NCI-H748 (cell line): ENCODE results near the gene TPP1.
A peak's percentile ranks its signal among the peaks of the same experiment; 100 is the strongest.

Source experiments
- DNase-seq: peaks from one replicate; lab custom pipeline; 2025; ENCODE audit not compliant: unreplicated experiment; lab: John Stamatoyannopoulos, UW

Gene TPP1

DNA sequence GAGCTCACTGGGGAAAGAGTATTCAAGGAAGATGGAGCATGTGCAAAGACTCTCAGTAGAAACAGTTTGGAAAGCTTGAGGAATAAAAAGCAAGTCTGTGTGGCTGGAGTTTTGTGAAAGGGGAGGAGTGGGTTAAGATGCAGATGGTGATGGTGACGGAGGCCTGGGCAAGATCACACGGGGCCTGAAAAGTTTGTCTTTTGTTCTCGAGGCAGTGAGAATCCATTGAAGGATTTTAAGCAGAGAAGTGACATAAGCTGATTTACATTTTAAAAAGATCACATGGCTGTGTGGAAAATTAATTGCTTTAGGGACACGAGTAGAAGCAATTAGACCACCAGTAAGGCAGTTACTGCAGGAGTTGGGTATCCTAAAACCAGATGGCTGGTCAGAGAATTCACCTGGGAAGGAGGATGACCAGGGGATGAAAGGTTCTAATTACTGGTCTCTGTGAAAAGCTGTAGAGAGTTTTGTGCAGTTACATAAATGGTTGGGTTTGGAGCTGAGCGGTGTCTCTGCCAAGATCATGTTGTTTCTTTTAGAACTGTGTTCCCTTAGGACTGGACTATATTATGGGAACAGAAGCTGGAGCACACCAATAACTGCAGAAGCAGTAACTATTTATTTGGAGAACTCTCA is 22.9 kb downstream of the TPP1 start:
- DNase-seq, result no peak

DNA sequence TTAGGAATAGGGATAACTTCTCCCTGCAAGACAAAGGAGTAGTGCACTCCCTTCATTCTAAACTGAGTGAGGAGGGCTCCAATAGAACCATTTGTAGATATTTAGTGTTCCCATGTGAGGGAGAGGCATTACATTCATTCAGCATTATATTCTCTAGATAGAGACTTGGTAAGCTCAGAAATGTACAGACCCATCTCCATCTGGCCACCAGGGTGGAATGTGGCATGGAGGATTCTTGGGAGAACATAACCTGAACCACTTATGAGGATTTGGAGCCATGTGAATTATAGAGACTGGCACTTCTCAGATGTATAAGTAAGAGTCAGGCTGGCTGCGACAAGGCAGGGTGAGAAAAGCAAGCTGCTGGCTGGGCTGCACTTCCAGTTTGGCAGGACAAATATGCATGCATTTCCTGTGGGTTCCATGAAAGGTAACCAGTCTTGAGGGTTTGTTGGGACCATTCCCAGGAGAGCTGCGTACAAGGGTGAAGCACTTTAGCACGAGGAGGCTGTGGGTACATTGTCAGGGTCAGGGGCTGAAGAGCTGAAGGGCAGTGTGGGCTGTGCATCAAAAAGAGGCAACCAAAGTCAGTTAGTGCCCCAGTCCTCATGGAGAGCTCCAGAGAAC is 25.0 kb downstream of the TPP1 start:
- no peak for DNase-seq

DNA sequence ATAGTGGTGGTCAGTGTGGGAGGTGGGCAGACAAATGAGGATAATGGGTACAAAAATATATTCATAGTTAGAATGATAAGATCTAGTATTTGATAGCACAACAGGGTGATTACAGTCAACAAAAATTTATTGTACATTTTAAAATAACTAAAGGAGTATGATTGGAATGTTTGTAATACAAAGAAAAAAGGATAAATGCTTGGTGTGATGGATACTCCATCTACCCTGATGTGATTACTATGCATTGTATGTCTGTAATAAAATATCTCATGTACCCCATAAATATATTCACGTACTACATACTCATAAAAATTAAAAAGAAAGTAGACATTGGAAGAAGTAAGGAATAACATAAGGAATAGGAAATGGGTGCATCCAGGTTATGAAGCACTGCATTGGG is 31.2 kb downstream of the TPP1 start:
- DNase-seq, result no peak

DNA sequence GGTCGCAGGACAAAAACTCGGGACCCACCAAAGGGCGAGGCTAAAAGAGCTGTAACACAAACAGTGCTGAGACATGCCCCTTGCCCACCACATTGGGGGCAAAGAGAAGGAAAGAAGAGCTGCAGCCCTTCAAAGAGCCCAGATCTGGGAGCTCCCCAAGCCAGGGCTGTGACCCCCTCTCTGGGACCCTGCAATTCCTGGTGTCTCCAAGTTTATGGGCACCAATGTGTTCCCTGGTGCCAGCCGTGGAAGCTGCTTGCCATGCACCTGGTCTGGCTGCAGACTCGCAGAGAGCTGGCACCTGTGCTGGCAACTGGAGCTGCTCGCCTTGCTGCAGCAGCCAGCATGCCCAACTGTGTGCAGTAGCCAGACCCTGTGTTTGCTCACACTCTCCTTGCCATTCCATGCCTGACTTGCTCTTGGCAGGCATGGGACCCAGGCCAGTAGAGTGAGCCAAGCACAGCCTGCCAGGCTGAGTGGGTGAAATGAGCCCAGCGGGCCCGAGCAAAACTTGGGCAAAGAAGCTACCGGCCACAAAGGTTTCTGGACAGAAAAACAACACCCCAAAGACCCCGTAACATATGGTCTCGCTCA is 31.8 kb downstream of the TPP1 start:
- no peak for DNase-seq

DNA sequence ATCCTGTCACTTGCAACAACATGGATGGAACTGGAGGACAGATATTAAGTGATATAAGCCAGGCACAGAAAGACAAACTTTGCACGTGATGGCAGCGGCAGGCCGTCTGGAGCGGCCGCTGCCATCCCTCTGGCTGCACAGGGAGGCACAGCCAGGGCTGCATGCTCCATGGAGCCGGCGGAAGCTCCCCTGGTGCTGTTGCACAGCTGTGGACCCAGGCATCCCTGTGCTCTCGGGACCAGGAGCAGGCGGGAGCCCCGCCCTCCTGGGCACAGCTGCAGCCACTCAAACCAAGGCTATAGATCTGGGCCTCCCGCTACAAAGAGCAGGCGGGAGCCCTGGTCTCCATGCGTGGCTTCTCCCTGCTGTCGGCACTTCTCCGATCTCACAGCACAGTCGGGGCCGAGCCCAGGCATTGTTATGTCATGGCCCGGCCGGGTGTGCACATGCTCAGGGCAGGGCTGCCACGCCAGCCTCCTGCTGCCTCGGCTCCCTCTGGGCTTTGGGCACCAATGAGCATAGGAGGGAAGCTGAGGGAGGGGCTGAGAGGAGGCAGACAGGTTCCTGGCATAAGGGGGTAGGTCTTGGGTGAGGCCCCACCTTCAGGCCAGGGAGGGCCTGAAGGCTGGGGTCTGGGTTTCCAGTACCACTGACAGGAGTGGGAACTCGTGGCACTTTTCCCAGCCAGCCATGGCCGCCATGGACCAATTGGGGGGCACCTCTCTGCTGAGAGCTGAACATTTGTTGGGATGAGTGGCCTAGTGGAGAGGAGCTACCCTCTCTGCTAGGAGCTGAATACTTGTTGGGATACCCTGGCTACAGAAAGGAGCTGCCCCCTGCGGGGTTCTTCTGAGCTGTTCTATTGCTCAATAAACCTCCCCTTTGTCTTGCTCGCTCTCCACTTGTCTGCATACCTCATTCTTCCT is 32.5 kb downstream of the TPP1 start:
- DNase-seq, result peak; percentile 8

DNA sequence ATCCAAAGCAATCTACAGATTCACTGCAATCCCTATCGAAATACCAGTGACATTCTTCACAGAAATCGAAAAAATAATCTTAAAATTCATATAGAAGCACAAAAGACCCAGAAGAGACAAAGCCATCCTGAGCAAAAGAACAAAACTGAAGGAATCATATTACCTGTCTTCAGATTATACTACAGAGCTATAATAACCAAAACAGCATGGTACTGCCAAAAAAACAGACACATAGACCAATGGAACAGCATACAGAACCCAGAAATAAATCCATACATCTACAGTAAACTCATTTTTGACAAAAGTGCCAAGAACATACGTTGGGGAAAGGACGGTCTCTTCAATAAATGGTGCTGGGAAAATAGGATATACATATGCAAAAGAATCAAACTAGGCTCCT is 34.7 kb downstream of the TPP1 start:
- DNase-seq, result no peak

DNA sequence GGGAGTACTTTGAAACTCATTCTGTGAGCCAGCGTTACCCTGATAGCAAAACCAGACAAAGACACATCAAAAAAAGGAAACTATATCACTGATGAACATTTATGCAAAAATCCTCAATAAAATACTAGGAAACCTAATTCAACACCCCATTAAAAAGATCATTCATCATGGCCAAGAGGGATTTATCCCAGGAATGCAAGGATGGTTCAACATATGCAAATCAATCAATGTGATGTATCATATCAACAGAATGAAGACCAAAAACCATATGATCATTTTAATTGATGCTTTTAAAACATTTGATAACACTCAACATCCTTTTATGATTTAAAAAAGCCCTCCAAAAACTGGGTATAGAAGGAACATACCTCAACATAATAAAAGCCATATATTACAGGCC is 35.6 kb downstream of the TPP1 start:
- no peak for DNase-seq

DNA sequence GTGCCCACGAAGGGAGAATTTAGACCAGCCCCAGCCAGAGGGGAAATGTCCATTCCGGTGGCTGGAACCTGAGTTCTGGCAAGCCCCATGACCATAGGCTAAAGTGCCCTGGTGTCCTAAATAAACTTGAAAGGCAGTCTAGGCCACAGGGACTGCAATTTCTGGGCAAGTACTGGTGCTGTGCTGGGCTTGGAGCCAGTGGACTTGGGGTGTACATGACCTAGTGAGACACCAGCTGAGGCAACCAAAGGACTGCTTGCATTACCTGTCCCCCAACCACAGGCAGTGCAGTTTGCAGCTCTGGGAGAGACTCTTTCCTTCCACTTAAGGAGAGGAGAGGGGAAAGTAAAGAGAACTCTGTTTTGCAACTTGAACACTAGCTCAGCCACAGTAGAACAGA is 39.5 kb downstream of the TPP1 start:
- DNase-seq, result no peak

DNA sequence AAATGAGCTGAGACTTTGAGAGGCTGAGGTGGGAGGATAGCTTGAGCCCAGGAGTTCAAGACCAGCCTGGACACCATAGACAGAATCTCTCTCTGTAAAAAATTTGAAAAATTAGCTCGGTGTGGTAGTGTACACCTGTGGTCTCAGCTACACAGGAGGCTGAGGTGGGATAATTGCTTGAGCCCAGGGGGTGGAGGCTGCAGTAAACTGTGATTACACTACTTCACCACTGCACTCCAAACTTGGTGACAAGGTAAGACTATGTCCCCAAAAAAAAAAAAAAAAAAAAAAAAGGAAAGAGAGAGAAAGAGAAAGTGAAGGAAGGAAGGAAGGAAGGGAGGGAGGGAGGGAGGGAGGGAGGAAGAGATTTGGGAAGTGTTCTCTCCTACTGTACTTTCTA is 41.1 kb downstream of the TPP1 start:
- DNase-seq, result no peak

DNA sequence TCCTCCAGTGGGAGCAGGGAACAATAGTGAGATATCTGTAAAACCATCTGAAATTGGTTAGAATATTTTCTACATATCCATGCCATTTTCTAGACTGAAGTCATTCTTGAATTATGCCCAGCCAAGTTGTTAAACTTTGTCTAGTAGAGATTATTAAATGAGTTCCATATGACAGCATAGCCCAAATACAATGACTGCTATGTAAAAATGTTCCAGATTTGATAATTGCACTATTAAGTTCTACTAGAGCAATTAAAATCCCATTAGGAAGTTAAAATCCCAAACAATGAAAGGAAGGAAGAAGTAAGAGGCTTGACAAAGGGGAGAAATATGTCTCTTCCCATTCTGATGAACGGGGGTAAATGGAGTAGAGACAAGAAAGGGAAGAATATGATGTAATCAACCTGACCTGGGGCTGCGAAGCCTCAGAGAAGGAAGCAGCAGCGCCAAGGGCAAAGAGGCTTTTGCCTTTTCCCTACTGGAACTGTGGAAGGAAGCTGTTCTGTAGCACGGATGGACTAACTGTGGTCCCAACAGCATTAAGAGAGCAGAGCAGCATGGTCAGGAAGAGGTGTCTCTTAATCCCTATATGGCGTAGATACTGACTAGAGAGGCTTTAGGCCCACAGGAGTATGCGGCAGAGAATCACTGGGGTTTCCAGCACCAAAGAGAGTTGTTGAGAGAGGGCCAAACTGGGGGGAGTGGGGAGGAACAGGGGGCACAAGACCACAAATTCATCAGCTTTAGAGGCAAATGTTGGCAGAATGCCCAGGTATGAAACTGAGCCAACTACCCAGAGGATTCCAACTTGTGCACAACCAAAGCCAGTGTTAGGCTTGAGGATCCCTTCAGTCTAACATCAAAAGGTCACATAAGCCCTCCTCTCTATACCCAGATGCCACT is 42.5 kb downstream of the TPP1 start:
- DNase-seq, result no peak

DNA sequence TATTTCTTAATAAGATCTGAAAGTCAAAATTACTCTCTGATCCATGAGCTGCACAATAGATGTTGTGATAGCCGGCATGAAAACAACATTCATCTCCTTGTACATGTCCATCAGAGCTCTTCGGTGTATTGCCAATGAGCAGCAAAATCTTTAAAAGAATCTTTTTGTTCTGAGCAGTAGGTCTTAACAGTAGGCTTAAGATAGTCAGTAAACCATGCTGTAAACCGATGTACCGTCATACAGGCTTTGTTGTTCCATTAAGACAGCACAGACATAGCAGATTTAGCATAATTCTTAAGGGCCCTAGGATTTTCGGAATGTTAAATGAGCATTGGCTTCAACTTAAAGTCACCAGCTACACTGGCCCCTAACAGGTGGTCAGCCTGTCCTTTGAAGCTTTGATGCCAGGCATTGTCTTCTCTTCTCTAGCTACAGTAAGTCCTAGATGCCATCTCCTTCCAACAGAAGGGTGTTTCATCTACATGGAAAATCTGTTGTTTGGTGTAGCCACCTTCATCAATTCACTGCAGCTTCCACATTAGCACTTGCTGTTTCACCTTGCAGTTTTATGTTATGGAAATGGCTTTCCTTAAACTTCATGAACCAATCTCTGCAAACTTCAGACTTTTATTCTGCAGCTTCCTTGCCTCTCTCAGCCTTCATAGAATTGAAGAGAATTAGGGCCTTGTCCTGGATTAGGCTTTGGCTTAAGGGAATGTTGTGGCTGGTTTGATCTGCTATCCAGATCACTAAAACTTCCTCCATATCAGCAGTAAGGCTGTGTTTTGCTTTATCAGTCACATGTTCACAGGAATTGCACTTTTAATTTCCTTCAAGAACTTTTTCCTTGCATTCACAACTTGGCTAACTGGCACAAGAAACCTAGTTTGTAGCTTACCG is 44.2 kb downstream of the TPP1 start:
- DNase-seq, result no peak

DNA sequence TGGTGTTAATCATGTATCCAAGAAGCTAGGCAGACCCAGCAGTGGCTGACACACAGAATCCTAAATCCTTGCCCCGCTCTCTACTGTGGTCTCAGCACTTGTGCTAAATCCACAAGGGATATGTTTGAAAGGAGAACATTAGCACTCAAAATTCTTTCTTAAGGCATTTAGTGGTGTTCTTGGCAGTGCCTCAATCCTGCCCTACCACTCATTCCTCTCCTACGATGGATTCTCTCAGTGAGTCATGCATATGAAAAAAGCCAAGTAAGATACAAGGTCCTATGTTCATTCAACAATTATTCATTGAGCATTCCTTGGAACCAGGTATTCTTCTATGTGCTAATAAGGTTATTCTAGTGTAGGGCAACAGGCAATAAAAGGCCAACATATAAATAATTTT is 47.0 kb downstream of the TPP1 start:
- DNase-seq, result no peak

DNA sequence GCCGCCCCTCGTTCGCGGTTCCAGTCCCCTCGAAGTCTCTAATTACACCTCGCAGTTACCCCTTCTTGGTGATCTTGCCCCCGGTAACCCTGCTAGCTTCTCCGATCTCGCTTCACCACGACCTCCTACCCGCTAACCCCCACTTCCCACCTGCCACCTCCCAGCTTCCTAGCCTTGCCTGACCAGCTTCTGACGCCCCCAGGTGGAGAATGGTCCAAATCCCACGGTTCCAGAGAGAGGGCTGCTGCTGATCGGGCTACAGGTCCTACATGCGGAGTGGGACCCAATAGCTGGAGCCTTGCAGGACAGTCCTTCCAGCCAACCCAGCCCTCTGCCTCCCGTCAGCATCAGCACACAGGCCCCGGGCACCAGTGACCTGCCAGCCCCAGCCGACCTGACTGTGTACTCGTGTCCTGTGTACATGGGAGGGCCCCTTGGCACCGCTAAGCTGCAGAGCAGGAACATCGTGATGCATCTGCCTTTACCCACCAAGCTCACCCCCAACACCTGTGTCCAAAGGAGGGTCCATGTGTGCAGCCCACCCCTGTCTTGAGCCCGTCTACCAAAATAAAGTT is 47.7 kb downstream of the TPP1 start:
- no peak for DNase-seq

DNA sequence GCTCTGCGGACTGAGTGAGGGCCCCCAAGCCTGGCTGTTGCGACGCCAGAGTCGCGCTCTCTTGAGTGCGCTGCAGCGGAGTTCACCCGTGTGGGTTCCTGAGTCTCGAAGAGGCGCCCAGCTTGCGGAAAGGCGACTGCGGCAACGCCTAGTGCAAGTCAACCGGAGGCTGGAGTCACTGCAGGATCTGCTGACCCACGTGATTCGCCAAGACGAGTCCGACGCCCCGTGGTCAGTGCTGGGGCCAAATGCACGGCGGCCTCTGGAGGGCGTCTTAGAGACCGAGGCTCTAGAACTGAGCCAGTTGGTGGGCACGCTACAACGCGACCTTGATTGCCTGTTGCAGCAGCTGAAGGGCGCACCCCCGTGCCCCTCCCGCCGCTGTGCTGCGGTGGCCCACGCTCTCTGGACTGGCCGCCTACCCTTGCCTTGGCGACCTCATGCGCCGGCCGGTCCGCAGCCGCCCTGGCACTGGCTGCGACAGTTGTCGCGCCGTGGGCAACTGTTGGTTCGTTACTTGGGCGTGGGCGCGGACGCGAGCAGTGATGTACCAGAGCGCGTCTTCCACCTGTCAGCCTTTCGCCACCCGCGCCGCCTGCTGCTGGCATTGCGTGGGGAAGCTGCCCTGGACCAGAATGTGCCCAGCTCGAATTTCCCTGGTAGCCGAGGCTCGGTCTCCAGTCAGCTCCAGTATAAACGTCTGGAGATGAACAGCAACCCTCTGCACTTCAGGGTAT is 48.4 kb downstream of the TPP1 start:
- no peak for DNase-seq

DNA sequence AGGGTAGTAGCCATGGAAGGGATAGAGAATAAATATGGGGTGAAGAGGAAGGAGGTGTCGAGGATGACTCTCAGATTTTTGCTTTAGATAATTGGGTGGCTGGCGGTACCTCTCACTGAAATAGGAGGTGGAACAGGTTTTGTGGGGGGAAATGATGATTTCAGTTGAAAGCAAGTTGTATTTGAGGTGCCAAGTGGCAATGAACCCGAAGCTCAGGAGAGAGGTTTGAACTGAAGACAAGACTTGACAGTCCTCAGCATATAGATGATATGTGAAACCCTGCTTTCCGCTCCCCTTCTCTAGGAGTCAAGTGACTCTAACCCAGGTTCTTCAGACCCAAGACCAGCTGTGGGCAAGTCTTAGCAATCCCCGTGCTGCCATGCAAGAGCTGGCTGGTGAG is 49.5 kb downstream of the TPP1 start:
- no peak for DNase-seq

DNA sequence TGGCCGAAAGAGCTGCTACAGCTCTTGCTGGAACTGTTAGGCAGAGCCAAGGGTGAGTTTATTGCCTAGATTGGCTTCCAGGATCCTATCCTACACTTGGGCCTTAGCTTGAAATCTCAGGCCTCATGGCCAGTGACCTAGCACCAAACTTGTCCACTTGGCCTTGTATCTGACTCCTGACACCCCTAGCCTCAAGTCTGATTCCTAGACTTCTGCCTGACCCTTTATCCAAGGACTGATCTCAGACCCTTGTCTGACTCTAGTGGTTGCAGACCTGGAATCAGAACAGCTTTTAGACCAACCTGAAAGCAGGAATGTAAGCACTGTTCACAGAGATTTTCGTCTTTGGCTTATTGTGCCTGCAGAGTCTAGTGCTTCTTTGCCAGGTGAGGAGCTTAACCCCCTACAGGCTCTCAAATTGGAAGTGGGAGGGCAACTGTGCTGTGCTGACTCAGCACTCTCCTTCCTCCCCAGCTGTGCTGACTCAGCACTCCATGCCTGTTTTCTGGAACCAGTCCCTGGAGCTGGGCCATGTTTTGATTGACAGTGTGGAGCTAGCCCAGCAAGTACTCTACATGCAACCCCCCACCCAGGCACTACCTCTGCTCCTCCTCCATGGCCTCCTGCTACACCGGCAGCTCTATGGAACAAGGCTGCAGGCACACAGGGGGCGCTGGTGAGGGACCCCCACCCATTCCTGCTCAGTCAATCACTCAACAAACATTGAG is 50.9 kb downstream of the TPP1 start:
- DNase-seq, result peak; percentile 10

DNA sequence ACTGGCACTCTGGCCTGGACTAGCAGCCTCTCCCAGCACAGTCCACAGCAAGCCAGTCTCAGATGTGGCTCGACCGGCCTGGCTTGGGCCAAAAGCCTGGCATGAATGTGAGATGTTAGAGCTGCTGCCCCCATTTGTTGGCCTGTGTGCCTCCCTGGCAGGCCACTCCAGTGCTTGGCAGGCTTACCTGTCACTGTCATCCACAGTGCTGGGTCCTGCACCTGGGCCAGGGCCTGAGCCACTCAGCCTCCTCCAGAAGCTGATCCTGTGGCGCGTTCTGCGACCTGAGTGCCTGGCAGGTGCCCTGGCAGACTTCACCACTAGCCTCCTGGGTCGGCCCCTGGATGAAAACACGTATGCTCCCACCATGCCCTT is 51.9 kb downstream of the TPP1 start:
- no peak for DNase-seq

DNA sequence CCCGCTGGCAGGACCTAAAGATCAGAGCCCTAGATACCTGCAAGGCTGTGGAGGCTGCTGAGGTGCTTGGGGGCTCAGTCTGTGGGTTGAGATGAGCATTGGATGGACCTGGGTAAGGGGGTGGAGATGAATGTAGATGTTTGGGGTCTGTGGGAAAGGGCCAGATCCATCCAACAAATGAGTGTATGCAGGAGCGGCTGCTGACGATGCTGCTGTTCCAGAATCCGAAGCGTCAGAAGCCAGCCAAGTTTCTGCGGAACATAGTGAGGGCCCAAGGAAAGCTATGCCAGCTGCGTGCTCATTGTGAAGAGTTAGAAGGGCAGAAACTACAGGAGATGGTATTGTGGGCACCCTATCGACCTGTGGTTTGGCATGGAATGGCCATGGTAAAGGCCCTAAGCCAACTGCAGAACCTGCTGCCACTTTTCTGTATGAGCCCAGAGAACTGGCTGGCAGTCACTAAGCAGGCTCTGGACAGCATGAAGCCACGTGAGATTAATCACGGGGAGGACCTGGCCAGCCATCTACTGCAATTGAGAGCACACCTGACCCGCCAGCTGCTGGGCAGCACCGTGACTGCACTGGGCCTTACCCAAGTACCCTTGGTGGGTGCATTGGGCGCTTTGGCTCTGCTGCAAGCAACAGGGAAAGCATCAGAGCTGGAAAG is 52.4 kb downstream of the TPP1 start:
- no peak for DNase-seq
